H7 (cell line): ENCODE measurements around the gene OR51A7. TPM values are rescaled to one million over a fixed set of nuclear protein-coding genes. Genes with fewer than 3 reads are reported as not detected.
"Not testable (repeated sequence)": the region's sequence is repeated elsewhere in the genome, so short reads cannot be mapped to it uniquely, and the experiment has no call there.

ENCODE experiments used
- DNase-seq: peaks from one replicate; pipeline ENCODE4 v3.0.0; 2012
- H3K27me3 ChIP-seq: 2 replicates; pipeline ENCODE4 v1.6.0; 2011; ENCODE audit warnings: mild to moderate bottlenecking, low read length; ENCODE audit not compliant: control insufficient read depth, insufficient read depth
- H3K36me3 ChIP-seq: replicated peaks from 2 replicates; pipeline ENCODE4 v1.5.1; 2011; ENCODE audit warnings: low read length; ENCODE audit not compliant: control insufficient read depth, insufficient read depth
- H3K4me3 ChIP-seq: 2 replicates; pipeline ENCODE4 v1.5.1; 2011; ENCODE audit warnings: low read depth, mild to moderate bottlenecking, control low read depth, low read length, moderate library complexity; ENCODE audit not compliant: insufficient read depth
- total RNA-seq: library from RNA; depleted of rRNA; stranded (reverse); fragments of >200 nt; shearing (Covaris generic); gene quantifications from 2 replicates; pipeline ENCODE4 v1.2.3, GENCODE V29; 2014; rRNA removed

OR51A7 gene
- not detected in 2 replicates for total RNA-seq

- Histone ChIP-seq H3K36me3 (no peaks in the 10 kb centered on the region), H3K4me3 (no peak within 1 kb of the TSS), H3K27me3 (no peaks in the 10 kb centered on the region)
- no peak for DNase-seq
These were observed at the start of gene OR51A7 for GRCh38 chr11:4903484-4903883. TSS of gene OR51A7 (plus strand) at chr11:4903783. CDS start at chr11:4907370, 3,587 bp downstream.

GRCh38 chr11:4854286-4854685, 49.3 kb upstream of the OR51A7 start:
- H3K36me3 ChIP-seq, H3K4me3 ChIP-seq, DNase-seq, H3K27me3 ChIP-seq: not testable (repeated sequence)

- H3K4me3 ChIP-seq, result no peak overlapping the region
- peak; percentile 12 for DNase-seq
- no peaks in the 10 kb centered on the region for H3K27me3 ChIP-seq
- H3K36me3 ChIP-seq, result no peaks in the 10 kb centered on the region
These were observed 40.9 kb upstream of the OR51A7 start for GRCh38 chr11:4862447-4863236.

GRCh38 chr11:4863876-4864275, 39.7 kb upstream of the OR51A7 start:
- no peaks in the 10 kb centered on the region for H3K27me3 ChIP-seq
- H3K4me3 ChIP-seq, result no peak overlapping the region
- no peaks in the 10 kb centered on the region for H3K36me3 ChIP-seq
- no peak for DNase-seq

GRCh38 chr11:4865855-4866254, 37.7 kb upstream of the OR51A7 start:
- Histone ChIP-seq H3K27me3 (no peaks in the 10 kb centered on the region), H3K4me3 (no peak overlapping the region), H3K36me3 (no peaks in the 10 kb centered on the region)
- DNase-seq, result no peak

GRCh38 chr11:4881188-4881587, 22.4 kb upstream of the OR51A7 start:
- Histone ChIP-seq H3K4me3 (no peak overlapping the region), H3K27me3 (no peaks in the 10 kb centered on the region), H3K36me3 (no peaks in the 10 kb centered on the region)
- no peak for DNase-seq

GRCh38 chr11:4881860-4882500, 21.6 kb upstream of the OR51A7 start, which contains the start of gene OR51T1:
TSS of gene OR51T1 (plus strand) at chr11:4881900. CDS start at chr11:4881900, 0 bp downstream.
- no peak for DNase-seq
- H3K36me3 ChIP-seq, result no peaks in the 10 kb centered on the region
- H3K27me3 ChIP-seq, result no peaks in the 10 kb centered on the region
- no peak within 1 kb of the TSS for H3K4me3 ChIP-seq

GRCh38 chr11:4882543-4882942, 21.0 kb upstream of the OR51A7 start:
- Histone ChIP-seq H3K4me3 (no peak overlapping the region), H3K36me3 (no peaks in the 10 kb centered on the region), H3K27me3 (no peaks in the 10 kb centered on the region)
- DNase-seq, result no peak

GRCh38 chr11:4884361-4884760, 19.2 kb upstream of the OR51A7 start:
- Histone ChIP-seq H3K27me3 (no peaks in the 10 kb centered on the region), H3K36me3 (no peaks in the 10 kb centered on the region), H3K4me3 (no peak overlapping the region)
- no peak for DNase-seq

- DNase-seq, result no peak
- Histone ChIP-seq H3K36me3 (no peaks in the 10 kb centered on the region), H3K27me3 (no peaks in the 10 kb centered on the region), H3K4me3 (no peak overlapping the region)
These were observed 17.4 kb upstream of the OR51A7 start for GRCh38 chr11:4886186-4886585.

- no peak for DNase-seq
- H3K27me3 ChIP-seq, result no peaks in the 10 kb centered on the region
- H3K36me3 ChIP-seq, result no peaks in the 10 kb centered on the region
These were observed 16.0 kb upstream of the OR51A7 start for GRCh38 chr11:4887591-4887990.

GRCh38 chr11:4890279-4890678, 13.3 kb upstream of the OR51A7 start:
- H3K36me3 ChIP-seq, result no peaks in the 10 kb centered on the region
- H3K4me3 ChIP-seq, result no peak overlapping the region
- no peak for DNase-seq
- no peaks in the 10 kb centered on the region for H3K27me3 ChIP-seq

More at GRCh38 chr11:4887591-4887990, 16.0 kb upstream of the OR51A7 start:
- H3K4me3 ChIP-seq, result no peak overlapping the region

- peak; percentile 1 for DNase-seq
- Histone ChIP-seq H3K36me3 (no peaks in the 10 kb centered on the region), H3K4me3 (no peak overlapping the region), H3K27me3 (no peaks in the 10 kb centered on the region)
These were observed 11.5 kb upstream of the OR51A7 start for GRCh38 chr11:4891996-4892640.

- no peaks in the 10 kb centered on the region for H3K27me3 ChIP-seq
- no peak for DNase-seq
- no peaks in the 10 kb centered on the region for H3K36me3 ChIP-seq
- H3K4me3 ChIP-seq, result no peak overlapping the region
These were observed 13.0 kb downstream of the OR51A7 start for GRCh38 chr11:4916581-4916980.

- Histone ChIP-seq H3K36me3 (no peaks in the 10 kb centered on the region), H3K4me3 (no peak within 1 kb of the TSS), H3K27me3 (no peaks in the 10 kb centered on the region)
- no peak for DNase-seq
These were observed 15.7 kb downstream of the OR51A7 start, which contains the start of gene OR51G2 for GRCh38 chr11:4919250-4919649. TSS of gene OR51G2 (minus strand) at chr11:4919350. CDS start at chr11:4915663, 3,687 bp downstream.
